Right lobe of liver (tissue), 4 donors: ENCODE measurements around the gene FKBP7.

Source experiments
- CTCF ChIP-seq, 4 donors: fragments of 200-600 bp in 3 of 4; fragments of 450-650 bp in 1 of 4; IDR thresholded peaks; one replicate each; pipeline versions ENCODE4 v1.5.1 to v1.8.0; 2016 to 2022; ENCODE audit warnings: antibody characterized with exemption in 4 of 4, mild to moderate bottlenecking in 2 of 4
- POLR2A ChIP-seq: fragments of 450-650 bp; IDR thresholded peaks from one replicate; pipeline ENCODE4 v1.6.1; 2017; ENCODE audit warnings: antibody characterized with exemption, mild to moderate bottlenecking
- donor health status: DM: no; HTN: no; CAD: no.
- donor health status: DM: no; HTN: no; CAD: no.
- donor health status: DM: no; HTN: yes; CAD: no.

- no peak for TF ChIP-seq POLR2A
- no peak for TF ChIP-seq CTCF (IDR thresholded peaks at IDR 0.05)
Observed at GRCh38 chr2:178455947-178456346, 22.5 kb downstream of the FKBP7 start.
